Fibroblast of the conjunctiva (primary cell): ENCODE data around the gene ANK2.
A peak's percentile ranks its signal among the peaks of the same experiment; 100 is the strongest.
"Not testable (repeated sequence)": the region's sequence is repeated elsewhere in the genome, so short reads cannot be mapped to it uniquely, and the experiment has no call there.

Experiments
- DNase-seq: peaks from one replicate; pipeline ENCODE4 v3.0.0-alpha.2; 2010; ENCODE audit warnings: low read depth

ANK2 gene

DNA sequence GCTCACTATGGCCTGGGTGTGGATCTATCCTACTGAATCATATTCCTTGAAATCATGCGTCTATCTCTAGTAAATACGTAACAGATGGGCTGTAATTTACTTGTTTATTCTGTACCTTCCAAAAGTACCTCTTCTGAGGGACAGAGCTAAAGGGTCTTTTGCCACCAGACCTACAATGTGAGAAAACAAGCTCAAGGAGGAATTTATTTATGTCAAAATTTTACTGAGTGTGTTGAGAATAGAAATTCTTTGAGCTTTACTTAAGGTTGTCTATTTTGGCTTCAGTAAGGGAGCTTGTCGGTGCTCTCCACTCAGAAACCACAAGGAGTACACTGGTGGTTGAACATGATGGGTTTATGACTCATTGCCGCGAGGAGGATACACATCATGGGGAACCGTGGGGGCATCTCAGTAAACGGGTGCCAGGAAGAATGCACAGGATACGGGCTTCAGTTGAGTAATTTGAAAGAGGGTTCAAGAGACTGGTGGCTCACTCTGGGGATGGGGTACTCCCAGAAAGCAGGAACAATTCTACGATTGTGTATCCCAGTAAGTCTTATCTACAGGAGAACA is 3.0 kb downstream of the ANK2 start:
- peak; percentile 18 for DNase-seq

DNA sequence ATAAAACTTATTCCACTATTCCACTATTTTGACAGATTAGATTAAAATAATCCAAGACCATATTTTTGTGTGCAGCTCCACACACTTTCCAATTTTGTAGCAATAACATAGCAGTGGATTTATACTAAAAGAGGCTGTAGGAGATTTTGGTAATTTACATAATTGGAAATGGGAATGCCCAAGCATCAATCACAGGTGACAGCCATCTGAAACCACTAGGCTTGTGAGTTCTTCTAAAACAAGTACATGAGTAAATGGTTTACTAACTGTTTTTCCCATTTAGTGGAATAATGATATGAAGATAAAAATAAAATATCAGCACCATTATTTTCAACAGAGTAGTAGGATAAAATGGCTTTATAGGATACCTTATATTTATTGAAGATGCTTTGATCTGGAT is 4.4 kb downstream of the ANK2 start:
- DNase-seq: no peak

DNA sequence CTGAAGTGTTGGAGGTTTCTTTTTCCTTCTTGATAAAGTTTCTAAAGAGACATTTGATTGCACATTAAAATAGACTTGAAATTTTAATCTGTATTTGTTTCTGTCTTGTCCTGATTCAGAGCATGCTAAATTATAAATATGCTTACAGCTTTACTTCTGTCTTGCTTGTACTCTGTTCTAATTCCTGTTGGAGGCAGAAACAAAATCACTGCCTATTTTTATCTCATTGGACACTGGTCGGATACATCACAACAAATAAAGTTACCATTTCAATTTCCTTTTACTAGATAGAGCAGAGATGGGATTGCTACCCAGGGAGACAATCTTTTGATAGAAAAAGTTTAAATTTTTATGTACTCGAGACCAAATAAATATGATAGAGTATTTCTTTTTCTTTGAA is 6.9 kb downstream of the ANK2 start:
- no peak for DNase-seq

DNA sequence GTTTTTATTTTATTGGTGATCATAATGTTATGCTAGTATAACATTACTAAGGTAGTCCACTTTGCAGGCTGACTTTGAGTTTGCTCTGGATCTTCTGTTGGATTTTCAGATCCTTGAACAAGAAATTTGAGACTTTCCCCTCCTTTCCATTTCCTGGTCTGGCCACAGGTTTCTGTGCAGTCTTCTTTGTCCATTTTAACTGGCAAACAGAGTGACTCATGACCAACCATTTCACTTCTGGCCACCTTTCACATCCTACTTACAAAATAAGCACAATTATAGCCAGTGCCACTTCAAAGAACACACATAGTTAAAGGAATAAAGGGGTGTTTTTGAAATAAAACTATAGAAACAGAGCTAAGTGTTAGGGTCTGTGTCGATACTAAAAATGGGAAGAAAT is 8.4 kb downstream of the ANK2 start:
- no peak for DNase-seq

DNA sequence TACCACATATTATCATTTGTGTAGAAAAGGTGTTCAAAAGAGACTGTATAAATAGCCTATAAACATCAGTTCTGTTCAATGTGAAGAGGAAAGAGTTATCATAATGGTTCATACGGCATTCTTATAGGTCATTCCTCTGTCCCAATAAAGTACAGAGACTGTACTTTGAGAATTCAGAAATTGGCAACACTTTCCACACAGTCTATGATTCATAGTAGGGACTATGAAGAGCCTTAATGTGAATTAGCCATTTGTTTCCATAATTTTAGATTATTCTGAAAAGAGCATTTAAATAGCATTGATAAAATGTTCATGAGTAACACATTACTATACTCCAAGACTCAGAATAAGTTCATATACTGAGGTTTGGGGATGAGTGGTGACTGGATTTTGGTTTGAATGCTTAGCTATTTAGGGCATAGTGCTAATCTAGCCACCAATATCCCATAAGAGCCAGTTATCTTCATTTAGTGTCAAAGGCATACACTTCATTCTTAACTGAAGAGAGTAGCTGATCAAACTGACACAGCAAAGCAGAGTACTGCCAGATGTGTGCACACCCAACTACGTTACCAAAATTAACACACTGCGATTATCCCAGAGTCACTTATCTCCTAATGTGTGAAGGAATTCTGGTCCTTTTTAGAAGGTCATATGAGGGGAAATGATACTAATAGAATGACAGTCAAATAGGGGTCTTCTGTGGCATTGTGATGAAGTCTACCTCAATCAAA is 10.2 kb downstream of the ANK2 start:
- DNase-seq: no peak

DNA sequence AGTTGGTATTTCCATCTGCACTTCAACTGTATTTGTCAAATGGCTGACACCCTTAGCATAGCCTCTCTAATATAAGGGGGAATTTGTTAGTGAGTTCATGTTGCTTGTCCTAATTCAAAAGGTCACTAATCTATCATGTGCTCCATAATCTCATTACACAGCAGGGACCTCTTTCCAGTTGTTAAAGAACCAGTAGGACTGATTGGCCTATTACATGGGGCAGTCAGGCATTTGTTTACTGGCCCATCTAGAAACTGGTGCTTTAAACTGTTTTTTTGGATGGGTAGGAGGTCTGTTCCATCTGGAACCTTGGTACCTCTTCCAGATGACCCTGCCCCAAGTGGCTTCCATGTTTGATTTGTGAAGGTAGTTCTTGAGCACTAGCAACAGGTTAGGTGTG is 11.4 kb downstream of the ANK2 start:
- no peak for DNase-seq

DNA sequence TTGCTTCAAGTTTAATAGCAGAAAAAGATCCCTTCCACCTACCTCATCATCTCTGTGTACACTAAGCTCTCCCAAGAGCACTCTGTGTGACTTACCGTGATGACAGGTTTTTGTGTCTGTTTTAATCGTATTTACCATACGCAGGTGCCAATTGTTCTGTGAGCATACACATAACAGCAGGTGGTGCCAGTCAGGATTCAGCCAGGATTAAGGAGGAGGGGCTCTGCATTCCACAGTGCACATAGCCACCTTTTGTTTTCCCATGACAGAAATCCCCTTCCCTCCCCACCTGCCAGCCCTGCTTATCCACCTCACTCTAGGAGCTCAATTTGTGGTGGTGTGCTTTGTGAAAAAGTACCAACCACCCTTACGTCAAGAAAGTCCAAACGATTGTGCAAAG is 14.8 kb downstream of the ANK2 start:
- DNase-seq: no peak

DNA sequence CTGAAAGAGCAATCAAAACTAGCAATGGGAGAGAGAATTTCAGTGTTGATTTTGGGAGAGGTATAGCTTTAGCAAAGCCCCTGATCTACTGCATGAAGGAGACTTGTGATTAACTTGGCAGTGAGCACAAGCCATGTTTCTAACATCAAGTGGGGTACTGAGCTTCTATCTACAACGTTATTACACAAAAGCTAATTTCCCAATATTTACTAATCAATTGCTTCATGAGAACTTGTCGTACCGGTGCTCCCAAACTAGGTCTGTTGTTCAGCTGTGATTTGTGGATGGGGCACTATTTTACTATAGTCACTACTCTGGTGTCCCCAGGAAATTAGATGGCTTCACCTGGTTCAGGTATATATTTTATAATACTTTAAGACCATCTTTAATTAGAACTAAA is 16.2 kb downstream of the ANK2 start:
- DNase-seq: no peak

DNA sequence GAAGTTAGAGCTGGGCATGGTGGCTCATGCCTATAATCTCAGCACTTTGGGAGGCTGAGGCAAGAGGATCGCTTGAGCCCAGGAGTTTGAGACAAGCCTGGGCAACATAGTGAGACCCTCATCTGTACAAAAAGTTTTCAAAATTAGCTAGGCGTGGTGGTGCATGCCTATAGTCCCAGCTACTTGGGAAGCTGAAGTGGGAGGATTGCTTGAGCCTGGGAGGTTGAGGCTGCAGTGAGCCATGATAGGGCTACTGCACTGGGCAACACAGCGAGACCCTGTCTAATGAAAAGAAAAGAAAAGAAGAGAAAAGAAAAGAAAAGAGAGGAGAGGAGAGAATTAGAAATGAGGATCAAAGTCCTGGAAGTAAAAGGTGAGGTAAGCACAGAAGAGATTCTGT is 19.3 kb downstream of the ANK2 start:
- DNase-seq: not testable (repeated sequence)

DNA sequence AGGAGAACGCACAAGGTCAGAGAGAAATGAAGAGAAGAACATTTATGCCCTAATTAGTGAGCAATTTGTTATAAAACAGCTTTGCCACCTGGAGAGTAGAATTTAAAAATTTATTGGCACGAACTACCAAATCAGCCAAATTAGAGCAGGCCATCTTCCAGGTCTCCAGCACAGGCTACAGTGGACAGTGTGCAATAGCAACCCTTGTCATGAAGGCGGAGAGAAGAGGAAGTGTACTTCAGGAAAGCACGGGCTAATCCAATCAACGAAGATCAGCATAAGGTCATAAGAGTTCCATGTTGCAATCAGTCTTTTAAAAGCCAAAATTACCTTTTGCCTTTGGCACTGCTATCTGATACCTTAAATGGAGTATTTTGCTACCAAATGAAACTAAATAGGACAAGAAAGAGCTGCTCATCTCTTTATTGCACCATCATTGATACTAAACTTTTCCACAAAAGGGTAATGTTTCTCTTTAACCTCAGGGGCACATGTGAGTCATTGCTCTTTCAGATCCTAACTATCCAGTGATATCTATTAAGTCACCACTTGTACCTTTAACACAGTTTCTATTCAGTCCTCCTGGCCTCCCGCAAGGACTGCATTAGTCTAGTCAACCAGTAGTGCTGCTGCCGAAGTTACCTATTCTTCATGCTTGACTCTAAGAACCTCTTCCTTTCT is 19.9 kb downstream of the ANK2 start:
- peak; percentile 37 for DNase-seq

DNA sequence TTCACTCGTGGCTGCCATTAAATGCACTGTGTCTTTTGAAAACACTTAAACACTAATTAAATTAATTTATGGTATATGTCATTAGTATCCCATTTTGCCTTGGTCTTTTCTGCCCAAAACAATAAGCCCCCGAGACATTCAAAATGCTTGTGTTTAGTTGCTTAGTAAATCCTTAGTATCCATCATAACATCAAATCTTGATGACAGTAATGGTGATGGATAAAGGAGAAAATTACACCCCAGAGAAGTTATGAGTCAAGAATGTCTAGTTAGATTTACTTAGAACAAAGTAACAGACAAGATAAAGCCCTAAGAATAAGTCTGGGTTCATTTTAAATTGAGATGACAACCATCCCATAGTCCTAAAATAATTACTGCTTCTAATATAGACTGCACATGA is 21.3 kb downstream of the ANK2 start:
- DNase-seq: no peak

DNA sequence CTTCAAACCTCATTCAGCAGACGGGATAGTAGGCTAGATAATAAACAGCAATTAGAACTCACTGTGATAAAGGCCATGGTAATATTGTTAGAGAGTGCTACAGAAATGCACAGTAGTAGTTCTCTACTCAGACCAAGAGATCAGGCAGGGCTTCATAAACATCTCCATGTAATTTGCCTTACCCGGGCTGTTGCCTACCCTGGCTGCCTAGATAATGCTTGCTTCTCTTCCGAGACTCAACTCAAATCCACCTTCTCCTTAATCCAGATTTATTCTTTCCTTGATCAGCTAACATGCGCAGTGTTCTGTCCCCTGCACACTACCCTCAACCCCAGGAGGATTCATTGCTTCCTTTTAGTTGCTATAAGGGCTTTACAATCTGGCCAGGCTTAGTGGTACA is 21.8 kb downstream of the ANK2 start:
- no peak for DNase-seq

DNA sequence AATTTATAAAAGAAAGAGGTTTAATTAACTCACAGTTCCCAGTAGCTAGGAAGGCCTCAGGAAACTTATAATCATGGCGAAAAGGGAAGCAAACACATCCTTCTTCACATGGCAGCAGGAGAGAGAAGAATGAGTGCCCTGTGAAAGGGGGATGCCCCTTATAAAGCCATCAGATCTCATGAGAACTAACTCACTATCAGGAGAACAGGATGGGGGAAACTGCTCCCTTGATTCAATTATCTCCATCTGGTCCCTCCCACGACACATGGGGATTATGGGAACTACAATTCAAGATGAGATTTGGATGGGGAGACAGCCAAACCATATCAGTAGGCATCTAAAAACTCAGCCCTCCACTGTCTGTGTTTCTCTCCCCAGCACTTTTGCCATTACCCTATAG is 22.4 kb downstream of the ANK2 start:
- no peak for DNase-seq

DNA sequence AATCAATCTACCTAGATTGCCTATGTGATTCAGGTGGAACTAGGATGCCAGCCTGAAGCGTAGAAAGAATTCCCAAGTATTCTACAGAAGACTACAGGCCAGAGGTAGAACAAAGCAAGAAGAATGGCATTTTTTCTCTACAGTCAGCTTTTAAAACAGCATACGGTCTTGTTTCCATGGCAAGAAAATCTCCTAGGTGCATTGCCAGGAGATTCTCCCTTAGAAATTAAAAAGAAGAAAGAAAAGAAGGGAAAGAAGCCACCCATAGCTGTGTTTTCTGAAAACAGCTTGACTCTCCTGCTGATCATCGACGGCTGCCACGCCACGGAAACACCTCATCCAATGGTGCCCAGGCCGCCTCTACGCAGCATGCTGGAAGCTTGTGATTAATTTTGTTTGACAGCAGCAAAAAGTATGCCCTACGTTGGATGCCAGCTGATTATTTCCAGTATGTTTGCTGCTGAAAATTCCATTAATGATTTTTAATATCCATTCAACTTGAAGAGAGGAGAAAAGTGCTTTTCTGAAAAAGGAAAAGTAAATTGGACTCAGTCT is 24.1 kb downstream of the ANK2 start:
- DNase-seq: no peak

DNA sequence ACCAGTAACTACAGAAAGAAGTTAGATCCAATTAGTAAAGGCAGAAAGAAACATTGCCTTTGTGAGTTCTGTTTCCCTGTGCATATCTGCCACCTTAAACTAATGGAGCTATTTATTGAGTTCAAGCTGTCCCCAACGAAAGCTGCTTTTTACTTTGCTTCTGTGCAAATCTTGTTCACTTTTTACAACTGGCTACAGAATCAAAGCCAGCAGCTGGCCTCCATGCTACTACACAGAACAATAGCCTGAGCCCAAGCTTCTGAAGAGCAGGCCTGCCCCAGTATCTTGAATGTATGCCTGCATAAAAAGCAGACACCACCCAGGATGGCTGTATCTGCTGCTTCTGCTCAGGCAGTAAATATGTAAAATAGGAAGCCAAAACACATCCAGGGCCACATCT is 28.1 kb downstream of the ANK2 start:
- DNase-seq: no peak

DNA sequence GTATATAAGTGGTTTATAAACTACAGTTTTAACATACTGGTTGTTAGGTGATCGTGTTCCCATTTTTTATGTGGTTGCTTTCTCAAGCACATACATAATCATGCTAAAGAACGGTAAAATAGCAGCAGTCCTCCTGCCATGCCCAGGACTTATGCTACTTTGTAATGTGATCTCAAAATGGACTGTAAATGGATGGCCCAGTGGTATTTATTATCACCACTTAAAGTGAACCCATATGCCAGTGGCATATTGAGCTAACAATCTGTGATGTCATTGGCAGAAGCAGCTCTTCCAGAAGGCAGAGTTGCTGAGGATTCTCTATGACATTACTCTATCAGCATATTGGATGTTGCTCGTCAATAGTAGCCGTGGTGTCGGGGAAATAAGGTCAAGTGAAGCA is 28.6 kb downstream of the ANK2 start:
- no peak for DNase-seq

DNA sequence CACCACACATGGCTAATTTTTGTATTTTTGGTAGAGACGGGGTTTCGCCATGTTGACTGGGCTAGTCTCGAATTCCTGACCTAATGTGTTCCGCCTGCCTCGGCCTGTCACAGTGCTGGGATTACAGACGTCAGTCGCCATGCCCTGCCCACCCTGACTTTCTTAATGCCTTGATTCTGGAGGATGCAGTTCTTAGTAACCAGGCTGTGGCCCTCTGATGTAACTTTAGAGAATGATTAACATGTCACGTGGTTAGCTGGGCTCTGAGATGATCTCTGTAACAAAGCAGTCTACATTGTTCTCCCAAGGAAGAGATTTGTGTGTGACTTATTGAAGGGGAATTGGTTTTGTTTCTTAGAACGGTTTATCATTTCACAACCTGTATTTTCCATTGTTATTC is 30.6 kb downstream of the ANK2 start:
- DNase-seq: no peak

DNA sequence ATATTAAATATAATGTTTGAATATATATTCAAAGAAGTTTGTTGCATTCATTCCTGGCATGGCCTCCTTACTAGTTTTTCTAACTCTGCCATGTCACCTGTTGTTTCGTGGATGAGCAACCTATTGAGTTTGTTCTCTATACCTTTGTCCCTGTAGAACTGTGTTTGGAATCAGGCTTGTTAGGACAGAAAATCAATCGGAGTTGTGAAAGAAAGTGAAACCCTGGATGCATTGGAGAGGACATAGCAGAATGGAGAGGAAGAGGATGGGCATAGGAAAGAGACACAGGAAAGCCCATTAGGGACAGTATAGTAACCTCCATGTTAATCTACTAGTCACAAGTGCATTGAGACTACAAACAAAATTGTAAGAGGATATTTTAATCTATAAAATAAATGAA is 31.2 kb downstream of the ANK2 start:
- no peak for DNase-seq

DNA sequence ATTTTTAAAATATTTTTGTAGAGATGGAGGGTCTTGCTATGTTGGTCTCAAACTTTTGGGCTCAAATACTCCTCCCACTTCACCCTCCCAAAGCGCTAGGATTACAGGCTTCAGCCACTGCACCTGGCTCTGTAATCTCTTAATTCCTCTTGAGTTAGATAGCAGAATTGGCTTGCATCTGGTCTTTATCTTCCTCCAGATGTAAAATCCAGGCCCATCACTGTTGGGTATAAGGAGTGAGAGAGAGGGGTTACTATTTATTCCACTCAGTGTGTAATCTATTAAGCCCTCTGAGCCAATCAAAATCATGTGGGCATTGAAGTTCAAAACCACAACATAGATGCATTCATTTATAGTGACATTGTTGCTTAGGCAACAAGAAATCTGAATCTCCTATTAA is 33.9 kb downstream of the ANK2 start:
- DNase-seq: no peak

DNA sequence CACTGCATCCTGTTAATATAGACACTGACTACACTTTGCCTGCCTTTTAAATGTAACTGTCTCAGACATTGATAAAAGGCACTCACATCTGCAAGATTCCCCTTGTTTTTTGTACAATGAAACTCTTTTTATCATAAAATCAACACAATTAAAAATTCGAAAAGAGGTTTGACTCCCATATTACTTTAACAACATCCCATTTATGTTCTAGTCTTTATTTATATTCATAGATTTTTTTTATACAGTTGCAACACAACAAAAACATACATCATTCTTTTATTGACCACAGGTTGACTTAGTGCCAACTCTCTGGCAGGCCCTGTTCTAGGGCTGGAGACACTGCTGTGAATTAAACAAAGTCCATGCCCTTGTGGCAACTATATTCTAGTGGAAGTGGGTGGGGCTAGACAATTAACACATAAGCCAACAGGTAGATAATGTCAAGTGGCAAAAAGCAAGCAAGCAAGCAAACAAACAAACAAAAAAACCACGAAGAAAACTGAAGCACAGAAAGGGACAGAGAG is 36.8 kb downstream of the ANK2 start:
- DNase-seq: no peak

DNA sequence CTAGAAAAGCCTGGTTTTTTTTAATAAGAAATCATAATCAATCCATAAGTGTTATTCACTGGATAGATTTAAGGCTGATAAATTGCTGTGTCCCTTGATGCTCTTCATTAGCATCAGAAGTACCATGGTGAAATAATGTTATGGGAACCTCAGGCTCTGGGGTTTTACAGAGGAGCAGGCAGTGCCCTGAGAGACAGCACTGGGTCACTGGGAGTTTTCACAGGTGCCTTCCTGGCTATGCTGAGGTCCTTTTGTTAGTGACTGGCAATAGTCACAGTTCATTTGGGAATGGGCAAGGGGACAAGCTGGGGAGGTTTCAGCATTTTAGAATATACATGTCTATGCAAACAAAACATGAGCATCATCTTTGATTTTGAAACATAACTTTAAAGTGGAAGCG is 38.6 kb downstream of the ANK2 start:
- no peak for DNase-seq

DNA sequence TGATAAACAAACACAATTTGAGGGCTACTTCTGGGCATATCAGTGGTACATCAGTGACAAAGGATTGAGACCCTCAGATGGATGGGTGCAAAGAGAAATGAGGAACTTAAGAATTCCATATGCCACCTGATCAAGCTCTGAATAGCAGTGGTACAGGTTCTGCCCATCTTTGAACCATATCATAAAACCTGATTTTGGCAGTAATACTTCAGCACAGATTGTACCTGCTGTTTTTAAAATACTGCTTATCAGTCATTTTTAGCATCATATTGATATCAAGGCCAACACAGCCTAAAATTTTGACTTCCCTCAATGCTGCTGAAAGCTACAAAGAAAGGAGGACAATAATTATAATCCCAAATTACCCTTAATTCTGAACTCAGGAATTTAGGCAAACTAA is 41.5 kb downstream of the ANK2 start:
- no peak for DNase-seq

DNA sequence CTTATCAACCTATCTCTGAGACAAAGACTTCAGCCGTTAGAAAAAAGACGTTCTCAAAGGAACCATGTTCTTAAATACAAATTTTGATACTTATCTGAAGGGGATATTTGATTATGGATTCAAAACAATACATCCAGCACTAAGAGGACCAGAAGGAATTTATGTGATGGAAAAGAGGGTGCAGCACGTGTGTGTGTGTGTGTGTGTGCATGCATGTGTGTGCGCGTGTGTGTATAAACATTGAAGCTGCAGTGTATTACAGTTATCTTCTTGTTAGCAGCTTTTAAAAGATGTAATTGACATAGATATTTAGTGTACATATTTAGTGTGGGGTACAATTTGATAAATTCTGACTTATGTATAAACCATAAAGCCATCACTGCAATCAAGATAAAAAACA is 44.9 kb downstream of the ANK2 start:
- no peak for DNase-seq
